GM21390 (cell line): ENCODE data around the gene EIF1B.

Experiments used
- ATAC-seq: cut with Tn5 transposase; IDR thresholded peaks from one replicate; pipeline ENCODE4 v1.9.1; 2021; ENCODE audit not compliant: unreplicated experiment

The EIF1B gene

GRCh38 chr3:40308725-40309417 lies 636 bp upstream of the EIF1B start:
- no peak for ATAC-seq

GRCh38 chr3:40309925-40310695 lies 603 bp downstream of the EIF1B start:
- ATAC-seq = peak; percentile 23

GRCh38 chr3:40310705-40311104 lies 1.2 kb downstream of the EIF1B start:
- ATAC-seq = no peak

GRCh38 chr3:40312661-40313226 lies 3.2 kb downstream of the EIF1B start:
- ATAC-seq = no peak

GRCh38 chr3:40313975-40314860 lies 4.7 kb downstream of the EIF1B start:
- no peak for ATAC-seq

GRCh38 chr3:40317061-40317855 lies 7.8 kb downstream of the EIF1B start:
- peak; percentile 78 for ATAC-seq

- ATAC-seq = no peak
Measured at GRCh38 chr3:40321818-40322217, 12.3 kb downstream of the EIF1B start.

GRCh38 chr3:40323946-40324345 lies 14.4 kb downstream of the EIF1B start:
- no peak for ATAC-seq

GRCh38 chr3:40324621-40325020 lies 15.1 kb downstream of the EIF1B start:
- ATAC-seq = no peak

- no peak for ATAC-seq
Measured at GRCh38 chr3:40325465-40325864, 16.0 kb downstream of the EIF1B start.

GRCh38 chr3:40328374-40328773 lies 18.9 kb downstream of the EIF1B start:
- ATAC-seq = no peak

- ATAC-seq = no peak
Measured at GRCh38 chr3:40329071-40329470, 19.6 kb downstream of the EIF1B start.

GRCh38 chr3:40332684-40333083 lies 23.2 kb downstream of the EIF1B start:
- no peak for ATAC-seq

- no peak for ATAC-seq
Measured at GRCh38 chr3:40333416-40333815, 23.9 kb downstream of the EIF1B start.

- no peak for ATAC-seq
Measured at GRCh38 chr3:40333852-40334251, 24.3 kb downstream of the EIF1B start.

- no peak for ATAC-seq
Measured at GRCh38 chr3:40336101-40336500, 26.6 kb downstream of the EIF1B start.

- no peak for ATAC-seq
Measured at GRCh38 chr3:40336511-40337135, 27.1 kb downstream of the EIF1B start.

- ATAC-seq = peak; percentile 84
Measured at GRCh38 chr3:40337136-40338108, 27.9 kb downstream of the EIF1B start.

GRCh38 chr3:40339871-40340270 lies 30.4 kb downstream of the EIF1B start:
- no peak for ATAC-seq
